Stimulated activated naive B cell treated with anti-CD40 and anti-IgM and Interleukin-4, amounts not matched to agents 10 μg/mL and 1 μg/mL and 100 μg/mL, for 72 hours (primary cell): ENCODE data around the gene DFFA.
"Not testable (repeated sequence)": the region's sequence is repeated elsewhere in the genome, so short reads cannot be mapped to it uniquely, and the experiment has no call there.

ENCODE experiments used
- ATAC-seq, 2 donors: fragments of 150-1000 bp; cut with Tn5 transposase; replicated peaks; 2 replicates each; pipeline ENCODE4 v1.10.0; 2021; ENCODE audit warnings: moderate library complexity in 1 of 2
- DNase-seq: peaks from one replicate; pipeline ENCODE4 v3.0.0; 2021
- H3K27ac Mint-ChIP-seq: one replicate; pipeline ENCODE4 v1.8.0; 2022; ENCODE audit warnings: mild to moderate bottlenecking, mixed read lengths
- H3K27me3 Mint-ChIP-seq, 2 donors: one replicate each; pipeline ENCODE4 v1.8.0; 2022; ENCODE audit warnings: mixed read lengths in 2 of 2
- H3K36me3 Mint-ChIP-seq, 2 donors: one replicate each; pipeline ENCODE4 v1.8.0; 2022; ENCODE audit warnings: mixed read lengths in 2 of 2, mild to moderate bottlenecking in 1 of 2
- H3K4me1 Mint-ChIP-seq, 2 donors: one replicate each; pipeline ENCODE4 v1.8.0; 2022; ENCODE audit warnings: mixed read lengths in 2 of 2, mild to moderate bottlenecking in 1 of 2
- H3K4me3 Mint-ChIP-seq, 2 donors: one replicate each; pipeline ENCODE4 v1.8.0; 2022; ENCODE audit warnings: mild to moderate bottlenecking in 2 of 2, mixed read lengths in 2 of 2, moderate library complexity in 1 of 2
- H3K9me3 Mint-ChIP-seq, 2 donors: one replicate each; pipeline ENCODE4 v1.8.0; 2022; ENCODE audit warnings: mixed read lengths in 2 of 2, mild to moderate bottlenecking in 1 of 2

DFFA gene

DNA sequence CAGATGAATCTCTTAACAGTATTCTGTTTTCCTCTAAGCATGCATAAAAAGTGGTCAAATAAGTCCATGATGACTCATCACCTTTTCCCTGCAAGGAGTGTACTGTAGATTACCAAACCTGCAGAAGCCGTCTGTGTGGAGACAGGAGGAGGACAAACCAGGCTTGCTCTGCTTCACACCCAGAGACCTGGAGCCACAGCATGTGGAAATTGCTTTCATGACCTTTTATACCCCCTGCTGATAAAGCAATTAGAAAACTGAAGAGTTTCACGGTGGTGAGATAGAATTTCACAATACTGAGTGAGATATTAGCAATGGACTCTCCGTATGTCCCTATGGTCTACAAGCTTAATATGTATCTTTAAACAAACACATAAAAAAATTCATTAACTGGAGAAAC is 13.1 kb downstream of the DFFA start:
- ATAC-seq: no peak
- Mint-ChIP-seq H3K9me3 (no peaks in the 10 kb centered on the region), H3K27ac (no peak overlapping the region), H3K36me3 (peaks cover 29 to 37% of the 10 kb centered on the region in 2 donors), H3K4me1 (no peaks in the 10 kb centered on the region), H3K27me3 (no peaks in the 10 kb centered on the region), H3K4me3 (no peak overlapping the region)
- DNase-seq: no peak

DNA sequence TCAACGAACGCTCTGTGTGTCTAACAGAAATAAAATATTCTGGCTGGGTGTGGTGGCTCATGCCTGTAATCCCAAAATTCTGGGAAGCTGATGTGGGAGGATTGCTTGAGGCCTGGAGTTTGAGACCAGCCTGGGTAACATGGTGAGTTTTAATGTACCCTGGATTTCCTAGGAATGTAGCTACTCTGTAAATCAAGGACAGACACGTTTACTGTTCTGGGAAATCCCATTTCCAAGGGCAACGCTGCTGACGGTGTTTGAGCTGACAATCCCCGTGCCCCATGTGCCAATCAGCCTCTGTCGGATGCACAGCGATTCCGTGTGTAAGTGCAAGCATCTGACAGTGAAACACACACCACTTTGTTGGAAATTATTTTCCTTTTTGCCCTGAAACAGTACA is 14.5 kb downstream of the DFFA start:
- no peak overlapping the region for H3K27ac Mint-ChIP-seq
- no peak overlapping the region for H3K4me3 Mint-ChIP-seq
- no peaks in the 10 kb centered on the region for H3K4me1 Mint-ChIP-seq
- DNase-seq (no peak), ATAC-seq (no peak)
- H3K9me3 Mint-ChIP-seq: no peaks in the 10 kb centered on the region
- peaks cover 19 to 27% of the 10 kb centered on the region in 2 donors for H3K36me3 Mint-ChIP-seq
- H3K27me3 Mint-ChIP-seq: no peaks in the 10 kb centered on the region

DNA sequence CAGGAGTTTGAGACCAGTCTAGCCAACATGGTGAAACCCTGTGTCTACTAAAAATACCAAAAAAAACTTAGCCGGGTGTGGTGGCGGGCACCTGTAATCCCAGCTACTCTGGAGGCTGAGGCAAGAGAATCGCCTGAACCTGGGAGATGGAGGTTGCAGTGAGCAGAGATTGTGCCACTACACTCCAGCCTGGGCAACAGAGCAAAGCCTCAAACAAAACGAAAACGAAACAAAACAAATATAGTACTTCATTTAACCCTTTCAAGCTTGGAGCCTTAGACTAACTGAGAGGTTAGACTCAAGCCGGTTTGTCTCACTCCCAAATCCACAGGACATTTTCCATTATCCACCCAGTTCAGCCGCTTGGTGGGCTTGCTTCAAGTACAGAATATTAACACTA is 14.9 kb downstream of the DFFA start:
- not testable (repeated sequence) for H3K27me3 Mint-ChIP-seq, ATAC-seq, DNase-seq, H3K27ac Mint-ChIP-seq, H3K4me3 Mint-ChIP-seq, H3K4me1 Mint-ChIP-seq, H3K9me3 Mint-ChIP-seq
- peaks cover 18 to 24% of the 10 kb centered on the region in 2 donors for H3K36me3 Mint-ChIP-seq

DNA sequence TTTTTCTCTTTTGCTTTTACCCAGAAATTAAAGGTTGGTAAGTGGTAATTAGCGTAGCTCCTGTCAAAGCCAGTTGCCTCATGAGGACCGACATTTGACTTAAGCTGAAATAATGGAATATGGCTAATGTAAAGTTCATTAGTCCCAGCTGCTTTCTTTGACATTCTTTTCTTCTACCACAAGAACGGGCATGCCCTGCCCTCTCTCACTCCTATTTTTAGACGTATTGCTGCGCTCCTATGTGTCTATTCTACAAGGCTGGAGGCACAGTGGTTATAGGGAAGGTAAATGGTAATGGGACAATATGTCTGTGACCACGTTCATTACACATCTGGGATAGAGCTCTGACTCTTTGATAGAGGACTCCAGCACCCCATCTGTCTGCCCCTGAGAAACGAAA is 15.7 kb downstream of the DFFA start:
- Mint-ChIP-seq H3K4me1 (no peaks in the 10 kb centered on the region), H3K36me3 (peaks cover 16% of the 10 kb centered on the region in 2 donors), H3K4me3 (no peak overlapping the region), H3K9me3 (no peaks in the 10 kb centered on the region), H3K27me3 (no peaks in the 10 kb centered on the region), H3K27ac (peak overlapping the region; percentile 14)
- ATAC-seq (no peak), DNase-seq (no peak)

DNA sequence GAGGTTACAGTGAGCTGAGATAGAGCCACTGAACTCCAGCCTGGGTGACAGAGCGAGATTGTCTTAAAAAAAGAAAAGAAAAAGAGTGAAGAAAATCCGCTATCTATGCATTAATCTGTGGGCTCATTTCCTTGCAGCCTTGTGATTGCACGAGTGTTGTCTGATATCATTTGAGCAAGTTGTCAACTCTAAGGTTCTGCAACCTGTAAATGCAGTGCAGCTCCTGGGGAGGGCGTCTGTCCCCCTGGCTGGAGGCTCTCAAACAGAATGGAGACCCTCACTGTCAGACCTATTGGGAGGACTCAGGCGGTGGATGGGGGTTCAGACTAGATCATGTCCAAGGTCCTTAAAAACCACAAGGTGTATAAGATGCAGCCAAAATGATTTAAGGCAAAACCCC is 16.3 kb downstream of the DFFA start:
- H3K4me1 Mint-ChIP-seq: no peaks in the 10 kb centered on the region
- DNase-seq (no peak), ATAC-seq (no peak)
- no peak overlapping the region for H3K27ac Mint-ChIP-seq
- H3K4me3 Mint-ChIP-seq: no peak overlapping the region
- H3K9me3 Mint-ChIP-seq: no peaks in the 10 kb centered on the region
- no peaks in the 10 kb centered on the region for H3K27me3 Mint-ChIP-seq
- peaks cover 10 to 12% of the 10 kb centered on the region in 2 donors for H3K36me3 Mint-ChIP-seq

DNA sequence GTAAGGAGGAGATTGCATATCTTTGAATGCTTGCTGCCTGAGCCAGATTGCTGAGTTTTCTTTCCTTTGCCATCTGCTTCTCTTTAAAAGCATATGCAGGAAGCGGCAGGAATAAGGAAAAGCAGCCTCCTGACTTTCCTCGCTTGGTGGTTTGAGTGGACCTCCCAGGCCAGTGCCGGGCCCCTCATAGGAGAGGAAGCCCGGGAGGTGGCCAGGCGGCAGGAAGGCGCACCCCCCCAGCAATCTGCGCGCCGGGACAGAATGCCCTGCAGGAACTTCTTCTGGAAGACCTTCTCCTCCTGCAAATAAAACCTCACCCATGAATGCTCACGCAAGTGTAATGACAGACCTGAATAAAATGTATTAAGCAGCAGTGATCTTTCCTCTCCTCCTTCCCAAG is 21.0 kb downstream of the DFFA start:
- no peak overlapping the region for H3K4me3 Mint-ChIP-seq
- no peaks in the 10 kb centered on the region for H3K9me3 Mint-ChIP-seq
- no peak for DNase-seq
- H3K4me1 Mint-ChIP-seq: no peaks in the 10 kb centered on the region
- H3K27ac Mint-ChIP-seq: no peak overlapping the region
- peaks cover 7 to 11% of the 10 kb centered on the region in 2 donors for H3K36me3 Mint-ChIP-seq
- no peak for ATAC-seq
- H3K27me3 Mint-ChIP-seq: no peaks in the 10 kb centered on the region

DNA sequence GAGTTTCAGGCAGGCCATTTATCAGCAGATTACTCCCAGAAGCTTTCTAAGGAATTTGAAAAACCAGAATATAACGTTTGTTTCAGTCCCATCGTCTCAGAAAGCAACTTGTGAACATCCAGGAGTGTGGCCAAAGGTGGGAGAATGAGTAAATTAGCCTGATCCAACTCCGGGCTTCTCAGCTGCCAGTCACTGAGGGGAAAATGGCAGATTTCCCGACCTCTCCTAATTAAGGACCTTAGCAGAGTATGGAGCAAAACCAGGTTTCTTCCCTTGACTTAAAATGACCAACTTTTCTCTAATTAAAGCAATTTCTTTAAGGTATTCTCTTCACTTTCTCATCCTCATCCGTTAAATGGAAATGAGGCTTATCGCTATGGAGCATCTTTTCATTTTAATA is 21.5 kb downstream of the DFFA start:
- H3K36me3 Mint-ChIP-seq: peaks cover 5 to 7% of the 10 kb centered on the region in 2 donors
- H3K4me3 Mint-ChIP-seq: no peak overlapping the region
- no peaks in the 10 kb centered on the region for H3K4me1 Mint-ChIP-seq
- DNase-seq (no peak), ATAC-seq (no peak)
- no peaks in the 10 kb centered on the region for H3K27me3 Mint-ChIP-seq
- H3K9me3 Mint-ChIP-seq: no peaks in the 10 kb centered on the region
- H3K27ac Mint-ChIP-seq: no peak overlapping the region

DNA sequence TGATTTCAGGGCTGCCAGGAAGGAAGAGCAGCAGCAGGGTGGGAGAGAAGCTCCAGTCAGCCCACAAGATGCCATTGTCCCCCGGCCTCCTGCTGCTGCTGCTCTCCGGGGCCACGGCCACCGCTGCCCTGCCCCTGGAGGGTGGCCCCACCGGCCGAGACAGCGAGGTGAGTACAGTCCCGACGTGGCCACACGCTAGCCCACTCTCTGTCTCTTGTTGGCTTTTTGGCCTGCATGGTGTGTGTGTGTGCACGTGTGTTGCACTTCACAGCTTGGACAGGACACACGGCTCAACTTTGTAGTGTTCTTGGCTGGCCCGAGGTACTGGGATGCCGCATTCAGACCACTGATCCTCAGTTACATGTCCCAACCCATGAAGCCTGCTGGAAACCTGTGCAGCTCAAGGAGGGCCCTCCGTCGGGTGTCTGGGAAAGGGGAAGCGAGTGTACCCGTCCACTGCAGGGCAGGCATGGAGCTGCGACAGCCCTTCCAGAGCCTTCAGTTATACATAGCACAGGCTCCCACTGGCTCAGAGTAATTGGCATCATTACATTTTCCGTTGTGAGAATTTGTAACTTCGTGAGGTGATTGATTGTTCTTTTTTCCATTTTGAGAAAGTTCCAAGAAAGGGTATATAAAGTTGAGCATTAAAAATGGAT is 22.0 kb downstream of the DFFA start:
- Mint-ChIP-seq H3K4me3 (no peak overlapping the region), H3K4me1 (no peaks in the 10 kb centered on the region), H3K27ac (no peak overlapping the region), H3K36me3 (peaks cover 5 to 6% of the 10 kb centered on the region in 2 donors), H3K27me3 (no peaks in the 10 kb centered on the region), H3K9me3 (no peaks in the 10 kb centered on the region)
- ATAC-seq (no peak), DNase-seq (no peak)

DNA sequence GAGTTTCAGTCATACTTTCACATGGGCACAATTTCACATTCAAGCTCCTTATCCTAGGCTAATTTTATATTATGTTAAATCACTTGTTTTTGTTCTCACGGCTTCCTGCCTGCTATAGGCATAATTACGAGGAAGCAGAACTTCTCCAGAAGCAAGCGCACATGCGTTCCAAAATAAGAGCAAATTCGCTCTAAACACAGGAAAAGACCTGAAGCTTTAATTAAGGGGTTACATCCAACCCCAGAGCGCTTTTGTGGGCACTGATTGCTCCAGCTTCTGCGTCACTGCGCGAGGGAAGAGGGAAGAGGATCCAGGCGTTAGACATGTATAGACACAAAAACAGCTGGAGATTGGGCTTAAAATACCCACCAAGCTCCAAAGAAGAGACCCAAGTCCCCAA is 22.6 kb downstream of the DFFA start, which contains the start of gene CORT:
CORT (plus strand) TSS at position 281 of the 400 bp plus-strand sequence. CDS start 193 bp downstream, outside the sequence.
- ATAC-seq (no peak), DNase-seq (no peak)
- H3K36me3 Mint-ChIP-seq: peaks cover 5 to 6% of the 10 kb centered on the region in 2 donors
- H3K9me3 Mint-ChIP-seq: no peaks in the 10 kb centered on the region
- H3K4me3 Mint-ChIP-seq: no peak within 1 kb of the TSS
- no peak within 1 kb of the TSS for H3K27ac Mint-ChIP-seq
- no peaks in the 10 kb centered on the region for H3K4me1 Mint-ChIP-seq
- H3K27me3 Mint-ChIP-seq: no peaks in the 10 kb centered on the region

DNA sequence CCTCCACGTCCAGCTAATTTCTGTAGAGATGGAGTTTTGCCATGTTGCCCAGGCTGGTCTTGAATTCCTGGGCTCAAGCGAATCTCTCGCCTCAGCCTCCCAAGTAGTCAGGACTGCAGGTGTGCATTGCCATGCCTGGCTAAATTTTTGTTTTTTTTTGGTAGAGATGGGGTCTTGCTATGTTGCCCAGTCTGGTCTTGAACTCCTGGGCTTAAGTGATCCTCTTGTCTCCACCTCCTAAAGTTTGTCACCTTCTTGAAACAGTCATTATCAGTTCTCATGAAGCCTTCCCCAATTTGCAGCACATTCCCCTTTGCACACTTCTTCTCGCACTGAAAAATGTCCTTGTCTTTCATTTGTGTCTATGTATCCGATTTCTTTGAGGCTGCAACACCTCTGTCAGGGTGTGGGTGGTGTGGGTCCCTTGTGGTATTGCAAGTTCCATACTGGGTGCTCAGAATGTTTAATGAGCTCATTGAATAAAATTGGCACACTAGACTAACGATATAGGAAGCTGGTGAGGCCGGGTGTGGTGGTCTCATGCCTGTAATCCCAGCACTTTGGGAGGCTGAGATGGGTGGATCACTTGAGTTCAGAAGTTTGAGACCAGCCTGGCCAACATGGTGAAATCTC is 25.4 kb downstream of the DFFA start:
- H3K4me3 Mint-ChIP-seq: no peak overlapping the region
- H3K9me3 Mint-ChIP-seq: no peaks in the 10 kb centered on the region

DNA sequence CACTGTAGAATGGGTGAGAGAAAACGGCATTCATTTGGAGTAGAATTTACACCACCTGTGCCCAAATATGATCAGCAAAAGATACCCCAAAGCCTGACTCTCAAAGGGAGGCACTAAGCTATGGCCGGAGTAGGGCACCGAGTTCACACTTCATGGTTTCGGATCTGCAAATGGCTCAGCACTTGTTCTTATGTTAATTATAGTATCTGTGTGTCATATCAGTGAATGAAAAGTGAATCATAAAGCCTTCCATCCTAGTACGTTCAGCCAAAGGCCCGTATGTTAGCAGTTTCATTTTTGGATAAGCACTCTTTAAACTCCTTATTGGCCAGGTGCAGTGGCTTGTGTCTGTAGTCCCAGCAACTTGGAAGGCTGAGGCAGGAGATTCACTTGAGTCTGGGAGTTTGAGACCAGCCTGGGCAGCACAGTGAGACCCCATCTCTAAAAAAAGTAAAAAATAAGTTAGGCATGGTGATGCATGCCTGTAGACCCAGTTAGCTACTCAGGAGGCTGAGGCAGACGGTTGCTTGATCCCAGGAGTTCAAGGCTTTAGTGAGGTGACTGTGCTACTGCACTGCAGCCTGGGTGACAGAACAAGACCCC is 27.4 kb downstream of the DFFA start:
- H3K27ac Mint-ChIP-seq: no peak overlapping the region
- no peaks in the 10 kb centered on the region for H3K4me1 Mint-ChIP-seq
- H3K36me3 Mint-ChIP-seq: peaks cover 6 to 14% of the 10 kb centered on the region in 2 donors
- no peak for ATAC-seq
- no peaks in the 10 kb centered on the region for H3K27me3 Mint-ChIP-seq
- H3K9me3 Mint-ChIP-seq: no peaks in the 10 kb centered on the region
- H3K4me3 Mint-ChIP-seq: no peak overlapping the region
- no peak for DNase-seq

More for the DNA sequence above, 25.4 kb downstream of the DFFA start:
- Mint-ChIP-seq H3K27ac (peak overlapping the region; percentile 28), H3K4me1 (no peaks in the 10 kb centered on the region), H3K36me3 (peaks cover 5 to 10% of the 10 kb centered on the region in 2 donors), H3K27me3 (no peaks in the 10 kb centered on the region)
- no peak for DNase-seq
- ATAC-seq: no peak

DNA sequence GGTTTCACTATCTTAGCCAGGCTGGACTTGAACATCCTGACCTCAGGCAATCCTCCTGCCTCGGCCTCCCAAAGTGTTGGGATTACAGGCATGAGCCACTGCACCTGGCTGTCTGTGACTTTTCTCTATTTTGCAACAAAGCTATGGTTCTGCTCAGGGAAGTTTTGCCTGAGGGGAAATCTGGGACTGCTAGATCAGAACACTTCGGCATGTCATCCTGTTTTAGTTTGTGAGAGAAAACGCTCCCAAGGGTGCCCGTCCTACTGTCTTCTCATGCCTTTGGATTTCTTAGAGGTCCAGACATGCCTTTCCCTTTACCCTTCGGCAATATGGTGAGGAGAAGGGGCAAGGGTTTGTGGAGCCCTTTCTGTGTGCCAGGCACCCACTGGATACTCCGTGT is 28.1 kb downstream of the DFFA start:
- Mint-ChIP-seq H3K4me3 (no peak overlapping the region), H3K27me3 (no peaks in the 10 kb centered on the region), H3K36me3 (peaks cover 6 to 14% of the 10 kb centered on the region in 2 donors), H3K27ac (no peak overlapping the region), H3K9me3 (no peaks in the 10 kb centered on the region), H3K4me1 (no peaks in the 10 kb centered on the region)
- DNase-seq (no peak), ATAC-seq (no peak)

DNA sequence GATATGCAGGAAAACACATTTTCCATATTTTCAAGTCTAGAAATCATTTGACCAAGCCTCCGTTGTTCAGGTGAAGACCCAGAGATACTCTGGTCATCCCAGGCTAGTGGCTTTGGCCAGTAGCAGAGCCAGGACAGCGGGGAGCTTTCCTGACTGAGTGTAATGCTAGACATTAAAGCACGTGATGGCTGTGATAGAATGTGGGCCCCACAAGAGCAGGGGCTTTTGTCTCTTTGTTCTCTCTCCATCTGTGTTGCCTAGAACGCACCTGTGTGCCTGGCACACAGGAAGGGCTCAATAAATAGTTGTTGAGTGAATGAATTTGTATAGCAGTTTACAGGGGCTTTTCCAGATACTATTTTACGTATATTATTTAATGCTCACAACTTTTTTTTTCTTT is 31.5 kb downstream of the DFFA start:
- Mint-ChIP-seq H3K4me1 (peaks cover 0 to 1% of the 10 kb centered on the region in 2 donors), H3K27me3 (no peaks in the 10 kb centered on the region), H3K4me3 (no peak overlapping the region), H3K9me3 (no peaks in the 10 kb centered on the region), H3K27ac (no peak overlapping the region), H3K36me3 (peaks cover 2 to 12% of the 10 kb centered on the region in 2 donors)
- DNase-seq: no peak
- no peak for ATAC-seq

DNA sequence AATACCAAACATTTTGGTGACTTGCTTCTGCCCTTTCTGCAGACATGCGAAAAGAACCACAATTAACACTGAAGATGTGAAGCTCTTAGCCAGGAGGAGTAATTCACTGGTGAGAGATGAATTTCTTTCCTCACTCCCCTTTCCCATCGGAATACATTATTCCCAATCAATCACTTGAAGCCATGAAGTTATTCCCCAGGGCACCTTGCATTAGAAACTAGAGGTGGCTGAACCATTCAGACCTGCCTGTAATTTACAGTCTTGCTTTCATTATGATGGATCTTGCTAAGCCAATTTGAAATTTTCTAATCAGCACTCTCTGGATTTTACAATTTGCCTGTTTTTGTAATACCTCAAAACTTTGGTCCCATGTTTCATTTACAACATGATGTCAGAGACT is 32.0 kb downstream of the DFFA start:
- H3K4me1 Mint-ChIP-seq: peaks cover 0 to 1% of the 10 kb centered on the region in 2 donors
- no peak overlapping the region for H3K27ac Mint-ChIP-seq
- DNase-seq (no peak), ATAC-seq (no peak)
- H3K27me3 Mint-ChIP-seq: no peaks in the 10 kb centered on the region
- no peak overlapping the region for H3K4me3 Mint-ChIP-seq
- H3K9me3 Mint-ChIP-seq: no peaks in the 10 kb centered on the region
- H3K36me3 Mint-ChIP-seq: peaks cover 2 to 12% of the 10 kb centered on the region in 2 donors

DNA sequence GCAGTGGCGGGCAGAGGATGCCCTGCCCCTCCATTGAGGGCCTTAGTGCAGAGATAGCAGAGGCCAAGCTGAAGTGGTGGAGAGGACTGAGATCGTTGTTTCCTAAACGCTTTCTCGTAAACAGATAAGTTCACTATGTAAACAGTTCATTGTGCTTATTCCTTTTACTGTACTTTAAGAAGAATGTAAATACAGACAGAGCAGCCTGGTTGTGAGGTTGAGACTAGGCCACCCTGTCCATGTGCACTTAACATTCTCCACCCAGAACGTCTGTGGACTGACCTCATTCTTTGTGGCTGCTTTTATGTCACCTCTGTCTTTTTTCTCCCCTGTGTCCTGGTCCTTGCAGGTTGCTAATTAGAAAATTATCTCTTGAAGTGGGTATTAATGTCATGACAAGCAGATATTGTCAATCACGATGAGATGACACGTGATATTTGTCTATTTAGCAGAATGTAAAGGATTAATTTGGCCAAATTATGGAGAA is 33.6 kb downstream of the DFFA start:
- Mint-ChIP-seq H3K36me3 (peaks cover 4 to 17% of the 10 kb centered on the region in 2 donors), H3K9me3 (no peaks in the 10 kb centered on the region), H3K27me3 (no peaks in the 10 kb centered on the region), H3K27ac (no peak overlapping the region), H3K4me1 (peaks cover 4 to 5% of the 10 kb centered on the region in 2 donors), H3K4me3 (no peak overlapping the region)
- DNase-seq (no peak), ATAC-seq (no peak)
